ENCODE results near the gene RAB27B.

Gene RAB27B

GRCh38 chr18:54872681-54873080 lies 44.4 kb downstream of the RAB27B start:
- no peak for DNase-seq

DNA sequence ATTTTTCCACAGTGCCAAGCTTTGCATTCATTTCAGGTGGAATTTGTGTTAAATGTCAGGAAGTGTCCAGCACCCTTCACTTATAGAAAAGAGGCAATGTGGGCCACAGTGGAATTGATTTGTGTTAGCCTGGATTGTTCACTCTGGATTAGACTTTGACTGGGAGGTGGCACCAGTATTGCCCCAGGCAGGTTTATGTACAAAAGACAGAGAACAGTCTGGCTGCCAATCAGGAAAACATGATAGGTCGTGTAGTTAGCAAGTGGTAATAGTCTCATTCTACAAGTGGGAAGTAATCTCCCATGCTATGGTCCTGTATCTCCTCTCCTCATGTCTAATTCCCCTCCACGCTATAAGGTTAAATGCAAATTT lies 45.6 kb downstream of the RAB27B start:
- no peak for DNase-seq

GRCh38 chr18:54875063-54875462 lies 46.8 kb downstream of the RAB27B start:
- DNase-seq, result no peak

DNA sequence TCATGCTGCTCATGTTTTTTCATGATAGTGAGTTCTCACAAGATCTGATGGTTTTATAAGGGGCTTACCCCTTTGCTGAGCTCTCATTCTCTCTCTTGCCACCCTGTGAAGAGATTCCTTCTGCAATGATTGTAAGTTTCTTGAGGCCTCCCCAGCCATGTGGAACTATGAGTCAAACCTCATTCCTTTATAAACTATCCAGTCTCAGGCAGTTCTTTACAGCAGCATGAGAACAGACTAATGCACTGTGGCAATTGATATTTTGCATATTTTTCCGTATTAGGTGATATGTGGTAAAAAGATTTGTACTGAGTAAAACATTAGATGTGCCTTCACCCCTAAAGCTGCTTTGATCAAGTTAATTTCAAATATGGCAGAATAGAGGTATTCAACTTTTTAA lies 48.8 kb downstream of the RAB27B start:
- no peak for DNase-seq

- DNase-seq, result no peak
Measured at GRCh38 chr18:54878159-54878622, 49.9 kb downstream of the RAB27B start.

- no peak for DNase-seq
Measured at GRCh38 chr18:54878659-54879358, 50.5 kb downstream of the RAB27B start.

- DNase-seq, result no peak
Measured at GRCh38 chr18:54879691-54880090, 51.4 kb downstream of the RAB27B start.

DNA sequence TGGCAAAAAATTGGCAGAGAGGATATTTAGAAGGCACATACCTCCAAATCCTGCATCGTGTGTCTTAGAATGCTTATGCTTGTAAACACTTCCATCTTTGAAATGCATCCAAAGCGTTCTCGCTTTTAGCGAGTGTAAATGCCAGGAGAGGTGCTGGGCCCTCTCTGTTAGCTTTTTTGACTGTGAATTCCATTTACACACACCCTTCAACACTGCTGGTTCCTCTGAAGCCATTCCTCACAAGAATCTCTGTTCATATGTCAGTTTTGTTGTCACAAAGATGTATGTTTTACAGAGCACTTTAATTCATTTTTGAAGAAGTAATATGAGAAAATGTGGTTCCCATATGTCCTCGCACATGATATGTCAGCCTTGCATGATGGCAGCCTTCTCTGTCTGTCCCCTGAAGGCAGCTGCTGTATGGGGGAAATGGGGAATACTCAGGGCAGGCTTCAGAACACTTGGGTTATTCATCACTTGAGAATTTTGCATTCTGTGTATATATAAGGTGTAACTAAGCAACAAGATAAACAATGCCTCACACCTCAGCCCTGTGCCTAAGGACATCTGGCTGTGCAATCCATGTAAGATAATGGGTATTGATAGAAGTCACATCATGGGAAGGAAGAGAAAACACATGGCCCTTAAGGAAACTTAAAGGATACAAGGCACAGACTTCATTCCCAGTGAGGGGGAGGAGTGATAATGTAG lies 52.3 kb downstream of the RAB27B start:
- no peak for DNase-seq

- no peak for DNase-seq
Measured at GRCh38 chr18:54881229-54881768, 53.0 kb downstream of the RAB27B start.

DNA sequence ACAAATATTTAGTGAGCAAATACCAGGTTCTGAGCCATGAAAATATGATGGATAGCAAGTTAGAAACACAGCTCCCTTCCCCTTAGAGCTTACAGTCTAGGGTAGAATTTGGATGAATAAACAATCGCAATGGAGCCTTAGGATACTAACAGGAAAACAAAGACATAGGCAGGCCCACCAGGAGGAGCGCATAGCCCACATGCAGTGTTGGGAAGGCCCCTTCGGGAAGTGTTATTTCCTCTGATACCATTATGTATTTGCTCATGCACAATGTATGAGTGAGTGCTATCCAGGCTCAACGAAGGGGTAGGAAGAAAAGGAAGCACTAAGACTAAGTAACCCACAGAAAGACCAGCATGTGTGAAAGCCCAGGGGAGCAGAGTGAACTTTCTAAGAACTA lies 54.0 kb downstream of the RAB27B start:
- DNase-seq, result no peak

- DNase-seq, result no peak
Measured at GRCh38 chr18:54883816-54884604, 55.7 kb downstream of the RAB27B start.

- DNase-seq, result no peak
Measured at GRCh38 chr18:54888378-54888777, 60.1 kb downstream of the RAB27B start.

DNA sequence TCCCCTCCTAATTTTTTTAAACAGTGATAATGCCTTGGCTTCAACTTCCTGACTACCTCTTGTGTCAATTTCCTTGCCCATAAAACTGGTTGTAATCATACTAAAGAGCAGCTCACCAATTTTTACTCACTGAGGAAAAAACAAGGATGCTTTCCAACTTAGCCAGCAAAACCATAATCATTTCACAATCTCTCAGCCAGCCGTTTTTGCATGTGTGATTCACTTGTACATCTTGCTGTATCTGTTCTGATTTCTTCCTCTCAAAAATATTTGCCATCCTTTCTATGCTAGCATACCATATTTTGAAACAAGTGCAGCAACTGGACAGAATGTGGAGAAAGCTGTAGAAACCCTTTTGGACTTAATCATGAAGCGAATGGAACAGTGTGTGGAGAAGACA lies 60.7 kb downstream of the RAB27B start:
- no peak for DNase-seq

DNA sequence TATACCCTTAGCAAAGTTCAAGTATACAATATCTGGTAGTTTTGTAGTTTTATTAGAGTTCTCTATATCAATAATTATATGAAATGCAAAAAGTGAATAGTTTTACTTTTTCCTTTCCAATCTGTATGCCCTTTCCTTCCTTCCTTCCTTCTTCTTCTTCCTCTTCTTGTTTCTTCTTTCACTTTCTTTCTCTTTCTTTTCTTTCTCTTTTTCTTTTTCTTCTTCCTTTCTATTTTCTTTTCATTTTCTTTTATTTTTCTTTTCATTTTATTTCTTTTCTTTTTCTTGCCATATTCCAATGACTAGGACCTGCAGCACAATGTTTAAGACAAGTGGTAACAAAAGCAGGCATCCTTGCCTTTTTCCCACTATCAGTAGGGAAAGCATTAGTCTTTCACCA lies 71.2 kb downstream of the RAB27B start:
- DNase-seq, result no peak

DNA sequence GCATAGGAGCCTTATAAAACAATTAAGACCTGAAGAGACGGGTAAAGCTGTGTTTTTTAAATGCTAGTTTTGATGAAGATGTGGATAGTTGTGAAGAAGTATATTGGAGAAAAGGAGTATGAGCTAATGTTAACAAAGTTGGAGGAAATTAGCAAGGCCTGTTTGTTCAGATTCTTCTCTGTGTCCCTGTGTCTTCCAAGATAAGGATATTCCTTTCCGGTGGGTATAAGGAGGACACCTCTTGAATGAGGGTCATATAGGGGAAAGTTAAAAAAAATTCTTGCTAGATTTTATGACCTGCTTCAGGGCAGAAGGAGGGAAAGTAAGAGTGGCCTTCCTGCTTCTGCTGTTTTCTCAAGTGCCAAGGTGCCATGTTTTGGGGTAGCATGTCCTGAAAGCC lies 72.0 kb downstream of the RAB27B start:
- no peak for DNase-seq

- no peak for DNase-seq
Measured at GRCh38 chr18:54904581-54904980, 76.3 kb downstream of the RAB27B start.

DNA sequence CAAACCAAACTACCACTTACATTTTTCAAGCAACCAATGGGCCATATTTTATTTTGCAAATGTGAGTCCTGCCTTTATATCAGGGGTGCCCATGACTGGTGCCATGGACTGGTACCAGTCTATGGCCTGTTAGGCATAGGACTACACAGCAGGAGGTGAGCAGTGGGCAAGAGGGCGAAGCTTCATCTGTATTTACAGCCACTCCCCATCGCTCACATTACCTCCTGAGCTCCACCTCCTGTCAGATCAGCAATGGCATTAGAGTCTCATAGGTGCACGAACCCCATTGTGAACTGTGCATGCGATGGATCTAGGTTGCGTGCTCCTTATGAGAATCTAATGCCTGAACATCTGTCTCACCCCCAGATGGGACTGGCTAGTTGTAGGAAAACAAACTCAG lies 77.4 kb downstream of the RAB27B start:
- DNase-seq, result no peak

DNA sequence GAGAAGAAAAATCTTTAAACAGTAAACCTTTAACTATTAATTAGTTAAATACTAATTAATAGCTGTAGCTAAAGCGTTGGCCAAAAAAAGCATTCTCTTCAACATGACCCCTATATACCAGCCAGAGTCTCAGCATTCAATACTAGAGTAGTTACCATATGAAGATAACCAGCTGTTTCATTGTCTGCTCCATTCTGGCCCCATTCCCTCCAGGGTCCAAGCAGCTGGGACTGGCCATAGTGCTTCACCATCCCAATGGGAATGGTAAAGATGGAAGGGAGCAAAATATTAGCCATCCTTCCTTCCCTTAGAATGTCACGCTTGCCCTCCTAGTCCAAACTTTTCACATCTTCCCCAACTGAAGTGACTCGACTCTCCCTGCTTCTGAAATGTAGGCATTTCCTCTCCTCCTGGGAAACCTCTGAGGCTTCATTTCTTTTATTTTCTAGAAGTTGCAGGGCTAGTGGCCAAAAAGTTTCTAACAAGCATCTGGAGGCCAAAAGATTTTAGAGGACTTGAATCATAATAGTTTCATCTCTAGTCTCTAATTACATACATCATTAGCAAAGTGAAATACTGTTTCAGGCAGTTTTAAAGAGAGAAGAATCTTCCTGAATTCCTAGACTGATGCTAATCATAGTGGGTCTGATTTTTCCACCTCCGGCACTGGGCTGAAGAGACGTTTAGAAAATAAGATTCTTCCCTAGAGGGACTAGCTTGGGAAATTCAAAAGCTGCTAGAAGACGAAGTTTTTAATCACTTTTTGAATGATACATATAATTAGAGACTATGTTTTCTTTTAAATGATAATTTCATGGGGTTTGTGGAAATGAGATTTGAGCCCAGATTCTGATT lies 78.3 kb downstream of the RAB27B start:
- DNase-seq, result no peak

DNA sequence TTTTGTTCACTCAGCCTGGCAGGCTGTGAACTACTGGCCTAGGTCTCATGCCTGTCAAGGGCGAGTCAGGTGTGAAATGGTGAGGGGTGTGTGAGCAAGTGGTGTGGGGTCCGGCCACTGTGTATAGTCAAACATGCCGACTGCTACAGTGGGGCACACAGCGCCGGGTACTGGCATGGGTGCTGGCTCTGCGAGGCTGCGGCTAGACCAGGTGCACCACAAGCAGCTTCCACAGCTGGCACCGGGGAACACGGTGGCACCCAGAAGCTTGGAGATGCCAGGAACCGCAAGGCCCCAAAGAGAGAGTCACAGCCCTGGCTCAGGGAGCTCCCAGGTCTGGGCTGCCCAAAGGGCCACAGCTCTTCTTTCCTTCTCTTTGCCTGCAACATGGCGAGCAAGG lies 81.3 kb downstream of the RAB27B start:
- no peak for DNase-seq

DNA sequence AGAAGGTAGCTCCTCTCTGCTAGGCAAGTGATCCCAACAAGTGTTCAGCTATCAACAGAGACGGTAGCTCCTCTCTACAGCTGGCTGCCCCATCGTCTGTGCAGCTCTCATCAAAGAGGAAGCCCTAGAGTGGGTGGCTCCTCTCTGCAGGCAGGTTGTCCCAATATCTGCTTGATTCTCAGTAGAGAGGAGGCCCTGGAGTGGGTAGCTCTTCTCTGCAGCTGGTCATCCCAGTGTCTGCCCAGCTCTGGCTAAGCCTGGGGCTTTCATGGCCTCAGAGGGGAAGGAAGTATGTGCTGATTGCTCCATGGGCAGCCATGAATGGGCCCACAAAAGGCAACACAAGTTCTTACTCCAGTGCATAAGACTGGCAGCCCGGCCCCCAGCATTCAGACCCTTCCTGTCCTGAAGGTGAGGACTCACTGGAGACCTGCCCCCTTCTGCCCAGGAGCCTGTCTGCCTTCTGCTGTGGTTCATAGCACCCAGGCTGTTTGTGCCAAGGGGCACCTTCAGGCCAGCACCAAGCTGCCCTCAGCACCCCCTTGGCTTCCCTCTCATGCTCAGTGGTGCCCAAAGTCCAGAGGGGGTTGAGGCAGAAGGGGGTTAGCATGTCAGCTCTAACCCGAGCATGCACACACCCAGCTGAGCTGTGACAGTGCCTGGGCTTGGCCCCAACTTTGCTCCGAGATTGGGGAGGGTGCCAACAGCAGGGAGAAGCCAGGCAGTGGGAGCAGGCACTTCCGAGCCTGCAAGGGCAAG lies 82.1 kb downstream of the RAB27B start:
- DNase-seq, result no peak

- no peak for DNase-seq
Measured at GRCh38 chr18:54911551-54911950, 83.3 kb downstream of the RAB27B start.

DNA sequence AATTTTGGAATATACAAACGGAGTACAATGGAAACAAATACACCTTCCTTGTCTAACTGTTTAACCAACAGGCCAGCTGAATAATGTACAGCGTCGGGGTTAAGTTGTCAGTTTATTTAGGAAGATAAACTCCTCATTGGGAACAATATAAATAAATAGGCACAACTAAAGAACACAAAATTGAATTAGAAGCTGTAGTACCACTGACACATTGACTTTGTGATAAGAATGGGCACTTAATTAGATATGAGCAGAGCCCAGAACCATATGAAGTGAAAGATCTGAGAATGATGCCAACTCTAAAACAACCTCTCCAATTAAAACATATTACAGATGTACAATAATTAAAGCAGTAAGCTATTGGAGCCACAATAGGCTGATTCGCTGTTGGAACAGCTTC lies 86.5 kb downstream of the RAB27B start:
- DNase-seq, result no peak
